H9 (cell line): ENCODE data around the gene SLC35E3. TPM values are rescaled to one million over a fixed set of nuclear protein-coding genes. Genes with fewer than 3 reads are reported as not detected.

ENCODE experiments used
- DNase-seq: peaks from one replicate; pipeline ENCODE4 v3.0.0-alpha.2; 2017
- H2AFZ ChIP-seq: one replicate; pipeline ENCODE4 v1.6.1; 2013; ENCODE audit warnings: mild to moderate bottlenecking, low read length, control low read depth, moderate library complexity
- H2AK5ac ChIP-seq: 2 replicates; pipeline ENCODE4 v1.6.1; 2013; ENCODE audit warnings: low read length, control low read depth, mixed read lengths; ENCODE audit not compliant: insufficient read length
- H2BK120ac ChIP-seq: one replicate; pipeline ENCODE4 v1.6.1; 2013; ENCODE audit warnings: low read depth, mild to moderate bottlenecking, low read length, control low read depth, inconsistent platforms; ENCODE audit not compliant: poor library complexity, severe bottlenecking
- H2BK12ac ChIP-seq: 2 replicates; pipeline ENCODE4 v1.6.1; 2013; ENCODE audit warnings: low read length, control low read depth, mixed read lengths, low read depth; ENCODE audit not compliant: insufficient read length
- H2BK15ac ChIP-seq: 2 replicates; pipeline ENCODE4 v1.6.1; 2013; ENCODE audit warnings: low read depth, low read length, control low read depth
- H2BK20ac ChIP-seq: one replicate; pipeline ENCODE4 v1.6.1; 2013; ENCODE audit warnings: low read depth, mild to moderate bottlenecking, low read length, control low read depth, inconsistent platforms; ENCODE audit not compliant: poor library complexity, severe bottlenecking
- H2BK5ac ChIP-seq: 2 replicates; pipeline ENCODE4 v1.6.1; 2013; ENCODE audit warnings: low read length, control low read depth, mixed read lengths; ENCODE audit not compliant: insufficient read length
- H3K14ac ChIP-seq: 2 replicates; pipeline ENCODE4 v1.6.1; 2013; ENCODE audit warnings: low read length, control low read depth; ENCODE audit not compliant: insufficient read depth
- H3K18ac ChIP-seq: 2 replicates; pipeline ENCODE4 v1.6.1; 2013; ENCODE audit warnings: low read depth, mild to moderate bottlenecking, mixed read lengths, low read length, control low read depth; ENCODE audit not compliant: insufficient read length
- H3K23ac ChIP-seq: 2 replicates; pipeline ENCODE4 v1.6.1; 2013; ENCODE audit warnings: low read length, control low read depth, mixed read lengths, low read depth; ENCODE audit not compliant: insufficient read length
- H3K23me2 ChIP-seq: 2 replicates; pipeline ENCODE4 v1.6.1; 2013; ENCODE audit warnings: low read depth, mild to moderate bottlenecking, mixed read lengths, low read length, control low read depth; ENCODE audit not compliant: insufficient read length, poor library complexity, severe bottlenecking
- H3K27ac ChIP-seq: 2 replicates; pipeline ENCODE4 v1.5.1; 2013; ENCODE audit warnings: low read length, control low read depth, mixed read lengths, low read depth; ENCODE audit not compliant: insufficient read length
- H3K27me3 ChIP-seq: 2 replicates; pipeline ENCODE4 v1.6.1; 2013; ENCODE audit warnings: low read length, control low read depth, inconsistent platforms; ENCODE audit not compliant: insufficient read depth
- H3K4ac ChIP-seq: 2 replicates; pipeline ENCODE4 v1.6.1; 2013; ENCODE audit warnings: low read depth, mild to moderate bottlenecking, control low read depth, inconsistent platforms, low read length, moderate library complexity
- H3K4me1 ChIP-seq: 2 replicates; pipeline ENCODE4 v1.6.1; 2013; ENCODE audit warnings: low read length, control low read depth, inconsistent platforms; ENCODE audit not compliant: insufficient read depth
- H3K4me2 ChIP-seq: 2 replicates; pipeline ENCODE4 v1.6.1; 2013; ENCODE audit warnings: low read length, control low read depth, mixed read lengths; ENCODE audit not compliant: insufficient read length, insufficient read depth
- H3K56ac ChIP-seq: 2 replicates; pipeline ENCODE4 v1.6.1; 2013; ENCODE audit warnings: low read depth, mild to moderate bottlenecking, mixed read lengths, low read length, control low read depth; ENCODE audit not compliant: insufficient read length
- H3K79me1 ChIP-seq: 2 replicates; pipeline ENCODE4 v1.6.1; 2013; ENCODE audit warnings: low read depth, mild to moderate bottlenecking, moderate library complexity, low read length, control low read depth, inconsistent platforms; ENCODE audit not compliant: insufficient read depth, poor library complexity, severe bottlenecking
- H3K79me2 ChIP-seq: 2 replicates; pipeline ENCODE4 v1.6.1; 2013; ENCODE audit warnings: low read length, control low read depth, inconsistent platforms; ENCODE audit not compliant: insufficient read depth
- H3K9ac ChIP-seq: 2 replicates; pipeline ENCODE4 v1.6.1; 2013; ENCODE audit warnings: low read length, control low read depth, mixed read lengths; ENCODE audit not compliant: insufficient read length; ENCODE audit errors: extremely low read depth
- H3K9me3 ChIP-seq: one replicate; pipeline ENCODE4 v1.6.1; 2013; ENCODE audit warnings: low read depth, low read length, inconsistent platforms; ENCODE audit not compliant: control insufficient read depth
- H3T11ph ChIP-seq: one replicate; pipeline ENCODE4 v1.6.1; 2013; ENCODE audit warnings: mild to moderate bottlenecking, low read length, control low read depth, inconsistent platforms
- H4K20me1 ChIP-seq: one replicate; pipeline ENCODE4 v1.6.1; 2013; ENCODE audit not compliant: control insufficient read depth, insufficient read length, insufficient read depth
- H4K5ac ChIP-seq: 2 replicates; pipeline ENCODE4 v1.6.1; 2013; ENCODE audit warnings: low read depth, mild to moderate bottlenecking, mixed read lengths, low read length, control low read depth; ENCODE audit not compliant: insufficient read length
- H4K8ac ChIP-seq: replicated peaks from 2 replicates; pipeline ENCODE4 v1.6.1; 2013; ENCODE audit warnings: low read length, control low read depth, mixed read lengths, low read depth; ENCODE audit not compliant: insufficient read length
- H4K91ac ChIP-seq: 2 replicates; pipeline ENCODE4 v1.6.1; 2013; ENCODE audit warnings: low read depth, mild to moderate bottlenecking, moderate library complexity, mixed read lengths, low read length, control low read depth; ENCODE audit not compliant: insufficient read length
- H3K27ac Mint-ChIP-seq, 3 experiments: 2 replicates in 2 of 3; 3 replicates in 1 of 3; pipeline ENCODE4 v1.8.0; 2020 to 2021; ENCODE audit warnings: mixed read lengths in 3 of 3, mild to moderate bottlenecking in 1 of 3, moderate library complexity in 1 of 3
- H3K27me3 Mint-ChIP-seq: 2 replicates; pipeline ENCODE4 v1.8.0; 2021; ENCODE audit warnings: low read depth, mild to moderate bottlenecking, moderate library complexity, mixed read lengths
- H3K36me3 Mint-ChIP-seq, 3 experiments: 2 replicates in 2 of 3; 3 replicates in 1 of 3; pipeline ENCODE4 v1.8.0; 2020 to 2021; ENCODE audit warnings: low read depth in 3 of 3, mixed read lengths in 3 of 3; ENCODE audit not compliant: insufficient read depth in 1 of 3
- H3K4me1 Mint-ChIP-seq, 2 experiments: 2 replicates each; pipeline ENCODE4 v1.8.0; 2020; ENCODE audit warnings: mixed read lengths in 2 of 2
- H3K4me3 Mint-ChIP-seq, 2 experiments: 2 replicates in 1 of 2; 3 replicates in 1 of 2; pipeline ENCODE4 v1.8.0; 2020 to 2021; ENCODE audit warnings: mild to moderate bottlenecking in 2 of 2, mixed read lengths in 2 of 2, moderate library complexity in 1 of 2
- H3K9me3 Mint-ChIP-seq, 2 experiments: 2 replicates in 1 of 2; 3 replicates in 1 of 2; pipeline ENCODE4 v1.8.0; 2020; ENCODE audit warnings: mild to moderate bottlenecking in 2 of 2, mixed read lengths in 2 of 2, moderate library complexity in 1 of 2
- CTCF ChIP-seq: fragments of 200-600 bp; sonication (generic); conservative IDR thresholded peaks from 3 replicates; pipeline ENCODE4 v1.8.0; 2021; ENCODE audit warnings: antibody characterized with exemption, mild to moderate bottlenecking
- WGBS: extraction: QIAGEN DNeasy Blood & Tissue Kit; methylation state at CpG from one replicate; pipeline ENCODE4 v1.1.7; 2013; ENCODE audit warnings: missing lambda C conversion rate, low lambda C conversion rate, mixed read lengths; ENCODE audit not compliant: insufficient read length; ENCODE audit errors: extremely low coverage; 5-methylcytosine and 5-hydroxymethylcytosine counted together
- total RNA-seq: library from RNA; stranded (reverse); gene quantifications from 2 replicates; pipeline ENCODE4 v1.2.1, GENCODE V29; 2021

Gene SLC35E3
- total RNA-seq, 1 experiment from 2014 or later: 17.9 TPM

- Histone ChIP-seq H3K79me2 (no peaks in the 10 kb centered on the region), H3K9me3 (no peaks in the 10 kb centered on the region), H3K14ac (no peak overlapping the region), H3K18ac (no peak overlapping the region), H4K8ac (no peak overlapping the region), H3K79me1 (no peaks in the 10 kb centered on the region), H2BK5ac (no peak overlapping the region), H3K23ac (no peak overlapping the region), H2AK5ac (no peak overlapping the region), H2BK120ac (no peak overlapping the region), H3K23me2 (no peaks in the 10 kb centered on the region), H3K27me3 (no peaks in the 10 kb centered on the region), H2AFZ (no peak overlapping the region), H4K20me1 (no peaks in the 10 kb centered on the region), H2BK20ac (no peak overlapping the region), H3T11ph (no peak overlapping the region), H4K5ac (no peak overlapping the region), H2BK12ac (no peak overlapping the region), H3K27ac (no peak overlapping the region), H3K9ac (no peak overlapping the region), H2BK15ac (no peak overlapping the region), H3K4me1 (no peaks in the 10 kb centered on the region), H4K91ac (no peak overlapping the region), H3K56ac (no peak overlapping the region), H3K4me2 (no peak overlapping the region), H3K4ac (no peak overlapping the region)
- Mint-ChIP-seq H3K9me3 (no peaks in the 10 kb centered on the region), H3K27me3 (no peaks in the 10 kb centered on the region), H3K4me1 (peaks cover 9 to 20% of the 10 kb centered on the region in 2 experiments), H3K27ac (no peak overlapping the region), H3K36me3 (peaks cover 38 to 86% (median 67%) of the 10 kb centered on the region in 3 experiments; a peak in 6 of 7 replicates), H3K4me3 (no peak overlapping the region)
- no peak for DNase-seq
- no CpG with 5 or more reads among the region's 5 CpGs for whole genome bisulfite sequencing
- TF ChIP-seq CTCF: no peak
These were observed 82.1 kb downstream of the SLC35E3 start for GRCh38 chr12:68827895-68828671.
